ENCODE results near the gene LTA.

LTA gene

GRCh38 chr6:31545291-31545690 lies 26.8 kb upstream of the LTA start:
- TF ChIP-seq ISL1 (CRISPR knock-in tag; IDR thresholded peaks at IDR 0.05): no peak
- TF ChIP-seq ZFP30 (CRISPR knock-in tag; IDR thresholded peaks at IDR 0.05): no peak
- TF ChIP-seq OSR1 (CRISPR knock-in tag; IDR thresholded peaks at IDR 0.05): no peak
- TF ChIP-seq RARB (CRISPR knock-in tag; IDR thresholded peaks at IDR 0.05): no peak
- ATAC-seq: no peak

- TF ChIP-seq TCF4 (CRISPR knock-in tag; IDR thresholded peaks at IDR 0.05; ENCODE audit: borderline replicate concordance) (peak; percentile 20; the same call in 1 of the 2 replicates), ZNF70 (CRISPR knock-in tag; IDR thresholded peaks at IDR 0.05) (peak; percentile 61; the same call in 1 of the 2 replicates), CSRNP3 (CRISPR knock-in tag; IDR thresholded peaks at IDR 0.05) (no peak)
- peak; percentile 81 for ATAC-seq
Measured at GRCh38 chr6:31546339-31546957, 25.6 kb upstream of the LTA start, which contains the start of gene ATP6V1G2. Gene ATP6V1G2, minus strand, starts transcription at chr6:31546608. Its CDS starts 49 bp downstream, at chr6:31546559.

GRCh38 chr6:31546958-31547726 lies 24.9 kb upstream of the LTA start, which contains the start of gene NFKBIL1:
Gene NFKBIL1, plus strand, starts transcription at chr6:31547608. Its CDS starts 87 bp downstream, at chr6:31547695.
- TF ChIP-seq RARB (CRISPR knock-in tag; IDR thresholded peaks at IDR 0.05) (no peak), POU6F1 (CRISPR knock-in tag; IDR thresholded peaks at IDR 0.05; ENCODE audit: borderline replicate concordance, low read depth) (peak; percentile 55; the same call in 1 of the 2 replicates), TOX (CRISPR knock-in tag; IDR thresholded peaks at IDR 0.05; ENCODE audit: borderline replicate concordance) (no peak), ZNF70 (CRISPR knock-in tag; IDR thresholded peaks at IDR 0.05) (no peak), ARNTL (CRISPR knock-in tag; IDR thresholded peaks at IDR 0.05; ENCODE audit: borderline replicate concordance, low read depth) (no peak), TSHZ2 (CRISPR knock-in tag; IDR thresholded peaks at IDR 0.05) (peak; percentile 61; the same call in 1 of the 2 replicates), OSR1 (CRISPR knock-in tag; IDR thresholded peaks at IDR 0.05) (no peak), SNAI2 (CRISPR knock-in tag; IDR thresholded peaks at IDR 0.05) (no peak), PATZ1 (CRISPR knock-in tag; IDR thresholded peaks at IDR 0.05; ENCODE audit: borderline replicate concordance) (peak; percentile 93; the same call in 1 of the 2 replicates), BACH2 (CRISPR knock-in tag; IDR thresholded peaks at IDR 0.05; ENCODE audit: borderline replicate concordance) (no peak), CREB5 (CRISPR knock-in tag; IDR thresholded peaks at IDR 0.05; ENCODE audit: low read depth) (no peak)
- ATAC-seq: peak; percentile 92

Measured in SK-N-SH treated with all-trans-retinoic acid at 6 μM for 48 hours (cell line).